ENCODE results near the gene RELN. TPM values are rescaled to one million over a fixed set of nuclear protein-coding genes. Genes with fewer than 3 reads are reported as not detected.

The RELN gene
- total and polyA plus RNA-seq, 9 of the 15 experiments (the other 6 are each of a cell fraction or from before 2014, with no cell fraction given) = 12.9 to 43.2 (median 18.1) TPM

DNA sequence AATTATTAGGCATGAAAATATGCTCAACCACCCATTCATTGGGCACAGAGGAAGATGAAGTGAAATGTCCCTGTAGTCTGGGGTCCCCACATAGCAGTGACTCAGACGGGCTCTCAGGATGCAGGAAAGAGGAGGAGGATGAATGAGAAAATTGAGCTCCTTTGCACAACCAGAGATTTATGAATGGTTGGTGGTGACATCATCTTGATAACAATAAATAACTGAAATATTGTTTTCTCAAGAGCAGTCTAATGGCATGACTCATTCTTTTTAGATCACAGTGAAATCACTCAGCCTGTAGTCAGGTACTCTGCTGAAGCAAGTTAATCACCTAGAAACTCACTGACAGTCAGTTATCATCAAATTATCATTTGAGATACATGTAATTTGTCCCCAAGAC lies 254.1 kb downstream of the RELN start (continued):
- TF ChIP-seq NFE2L1 (tag; IDR thresholded peaks at IDR 0.05; ENCODE audit: borderline replicate concordance, low read depth) (no peak), NFE2 (IDR thresholded peaks at IDR 0.05; ENCODE audit: low read depth) (no peak), JUN (IDR thresholded peaks at IDR 0.05; ENCODE audit: borderline replicate concordance, low read depth, low read length) (0 out of 2 replicates have a peak, but pooled peaks have one; percentile 51), JUN (CRISPR knock-in tag; IDR thresholded peaks at IDR 0.05; ENCODE audit: borderline replicate concordance) (no peak), HCFC1 (IDR thresholded peaks at IDR 0.05; ENCODE audit: low read depth, low read length) (no peak), FOSL1 (tag; conservative IDR thresholded peaks at IDR 0.05) (no peak), POLR2B (IDR thresholded peaks at IDR 0.05; ENCODE audit: low read depth, partially characterized antibody) (no peak), SIN3A (IDR thresholded peaks at IDR 0.05; ENCODE audit: borderline replicate concordance in 2 of 2, control insufficient read depth in 1 of 2, low read depth in 2 of 2, low read length in 2 of 2) (no peak), SUPT5H (IDR thresholded peaks at IDR 0.05) (no peak), ZNF75A (CRISPR knock-in tag; IDR thresholded peaks at IDR 0.05) (no peak), ASH1L (IDR thresholded peaks at IDR 0.05; ENCODE audit: borderline replicate concordance, low read depth, partially characterized antibody) (no peak), SMARCC2 (IDR thresholded peaks at IDR 0.05; ENCODE audit: low read depth) (no peak), CEBPG (CRISPR knock-in tag; IDR thresholded peaks at IDR 0.05) (no peak), CEBPG (tag; conservative IDR thresholded peaks at IDR 0.05 in 1 of 2, IDR thresholded peaks at IDR 0.05 in 1 of 2) (no peak), TBL1XR1 (IDR thresholded peaks at IDR 0.05; ENCODE audit: low read length in 2 of 2) (no peak), SMAD2 (IDR thresholded peaks at IDR 0.05; ENCODE audit: low read depth, low read length) (no peak)
- TF ChIP-seq, protein P1, sequence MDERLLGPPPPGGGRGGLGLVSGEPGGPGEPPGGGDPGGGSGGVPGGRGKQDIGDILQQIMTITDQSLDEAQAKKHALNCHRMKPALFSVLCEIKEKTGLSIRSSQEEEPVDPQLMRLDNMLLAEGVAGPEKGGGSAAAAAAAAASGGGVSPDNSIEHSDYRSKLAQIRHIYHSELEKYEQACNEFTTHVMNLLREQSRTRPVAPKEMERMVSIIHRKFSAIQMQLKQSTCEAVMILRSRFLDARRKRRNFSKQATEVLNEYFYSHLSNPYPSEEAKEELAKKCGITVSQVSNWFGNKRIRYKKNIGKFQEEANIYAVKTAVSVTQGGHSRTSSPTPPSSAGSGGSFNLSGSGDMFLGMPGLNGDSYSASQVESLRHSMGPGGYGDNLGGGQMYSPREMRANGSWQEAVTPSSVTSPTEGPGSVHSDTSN (CRISPR knock-in tag; IDR thresholded peaks at IDR 0.05; ENCODE audit: low read depth) = no peak
- TF ChIP-seq, protein P1 (tag; conservative IDR thresholded peaks at IDR 0.05; ENCODE audit: low read depth) = 0 out of 2 replicates have a peak, but pooled peaks have one; percentile 21
- TF ChIP-seq, protein P2, sequence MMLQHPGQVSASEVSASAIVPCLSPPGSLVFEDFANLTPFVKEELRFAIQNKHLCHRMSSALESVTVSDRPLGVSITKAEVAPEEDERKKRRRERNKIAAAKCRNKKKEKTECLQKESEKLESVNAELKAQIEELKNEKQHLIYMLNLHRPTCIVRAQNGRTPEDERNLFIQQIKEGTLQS (IDR thresholded peaks at IDR 0.05) = peak; percentile 91
- TF ChIP-seq, protein P2 (CRISPR knock-in tag; conservative IDR thresholded peaks at IDR 0.05) = no peak
- TF ChIP-seq, protein P3, sequence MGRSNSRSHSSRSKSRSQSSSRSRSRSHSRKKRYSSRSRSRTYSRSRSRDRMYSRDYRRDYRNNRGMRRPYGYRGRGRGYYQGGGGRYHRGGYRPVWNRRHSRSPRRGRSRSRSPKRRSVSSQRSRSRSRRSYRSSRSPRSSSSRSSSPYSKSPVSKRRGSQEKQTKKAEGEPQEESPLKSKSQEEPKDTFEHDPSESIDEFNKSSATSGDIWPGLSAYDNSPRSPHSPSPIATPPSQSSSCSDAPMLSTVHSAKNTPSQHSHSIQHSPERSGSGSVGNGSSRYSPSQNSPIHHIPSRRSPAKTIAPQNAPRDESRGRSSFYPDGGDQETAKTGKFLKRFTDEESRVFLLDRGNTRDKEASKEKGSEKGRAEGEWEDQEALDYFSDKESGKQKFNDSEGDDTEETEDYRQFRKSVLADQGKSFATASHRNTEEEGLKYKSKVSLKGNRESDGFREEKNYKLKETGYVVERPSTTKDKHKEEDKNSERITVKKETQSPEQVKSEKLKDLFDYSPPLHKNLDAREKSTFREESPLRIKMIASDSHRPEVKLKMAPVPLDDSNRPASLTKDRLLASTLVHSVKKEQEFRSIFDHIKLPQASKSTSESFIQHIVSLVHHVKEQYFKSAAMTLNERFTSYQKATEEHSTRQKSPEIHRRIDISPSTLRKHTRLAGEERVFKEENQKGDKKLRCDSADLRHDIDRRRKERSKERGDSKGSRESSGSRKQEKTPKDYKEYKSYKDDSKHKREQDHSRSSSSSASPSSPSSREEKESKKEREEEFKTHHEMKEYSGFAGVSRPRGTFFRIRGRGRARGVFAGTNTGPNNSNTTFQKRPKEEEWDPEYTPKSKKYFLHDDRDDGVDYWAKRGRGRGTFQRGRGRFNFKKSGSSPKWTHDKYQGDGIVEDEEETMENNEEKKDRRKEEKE (IDR thresholded peaks at IDR 0.05; ENCODE audit: borderline replicate concordance in 1 of 2, control insufficient read depth in 1 of 2, low read depth in 2 of 2, low read length in 1 of 2) = no peak
- TF ChIP-seq, protein P4, sequence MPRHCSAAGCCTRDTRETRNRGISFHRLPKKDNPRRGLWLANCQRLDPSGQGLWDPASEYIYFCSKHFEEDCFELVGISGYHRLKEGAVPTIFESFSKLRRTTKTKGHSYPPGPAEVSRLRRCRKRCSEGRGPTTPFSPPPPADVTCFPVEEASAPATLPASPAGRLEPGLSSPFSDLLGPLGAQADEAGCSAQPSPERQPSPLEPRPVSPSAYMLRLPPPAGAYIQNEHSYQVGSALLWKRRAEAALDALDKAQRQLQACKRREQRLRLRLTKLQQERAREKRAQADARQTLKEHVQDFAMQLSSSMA (CRISPR knock-in tag; IDR thresholded peaks at IDR 0.05) = no peak
